Neural crest cell (in vitro differentiated cells): ENCODE data around the gene TBC1D8. TPM values are rescaled to one million over a fixed set of nuclear protein-coding genes. Genes with fewer than 3 reads are reported as not detected.

ENCODE experiments used
- DNase-seq: peaks from one replicate; pipeline ENCODE4 v3.0.0; 2021; ENCODE audit warnings: low read depth, mixed read lengths, low spot score
- H3K27ac Mint-ChIP-seq: one replicate; pipeline ENCODE4 v1.8.0; 2021; ENCODE audit warnings: mild to moderate bottlenecking, mixed read lengths; ENCODE audit not compliant: unreplicated experiment
- H3K27me3 Mint-ChIP-seq: 2 replicates; pipeline ENCODE4 v1.8.0; 2021; ENCODE audit warnings: low read depth, mild to moderate bottlenecking, mixed read lengths
- H3K36me3 Mint-ChIP-seq: 2 replicates; pipeline ENCODE4 v1.8.0; 2021; ENCODE audit warnings: low read depth, mild to moderate bottlenecking, mixed read lengths
- H3K4me1 Mint-ChIP-seq: 2 replicates; pipeline ENCODE4 v1.8.0; 2021; ENCODE audit warnings: mixed read lengths
- H3K4me3 Mint-ChIP-seq: one replicate; pipeline ENCODE4 v1.8.0; 2021; ENCODE audit warnings: mild to moderate bottlenecking, mixed read lengths
- H3K9me3 Mint-ChIP-seq: 2 replicates; pipeline ENCODE4 v1.8.0; 2021; ENCODE audit warnings: mixed read lengths
- total RNA-seq: library from RNA; stranded (reverse); gene quantifications from 2 replicates; pipeline ENCODE4 v1.2.1, GENCODE V29; 2021
- TF ChIP-seq, protein P1 (sequence below): fragments of 200-600 bp; sonication (generic); conservative IDR thresholded peaks from 2 replicates; pipeline ENCODE4 v1.5.0; 2021; ENCODE audit warnings: antibody characterized with exemption, mild to moderate bottlenecking

TBC1D8 gene
- total RNA-seq, 1 donor from 2014 or later = 7.8 TPM

DNA sequence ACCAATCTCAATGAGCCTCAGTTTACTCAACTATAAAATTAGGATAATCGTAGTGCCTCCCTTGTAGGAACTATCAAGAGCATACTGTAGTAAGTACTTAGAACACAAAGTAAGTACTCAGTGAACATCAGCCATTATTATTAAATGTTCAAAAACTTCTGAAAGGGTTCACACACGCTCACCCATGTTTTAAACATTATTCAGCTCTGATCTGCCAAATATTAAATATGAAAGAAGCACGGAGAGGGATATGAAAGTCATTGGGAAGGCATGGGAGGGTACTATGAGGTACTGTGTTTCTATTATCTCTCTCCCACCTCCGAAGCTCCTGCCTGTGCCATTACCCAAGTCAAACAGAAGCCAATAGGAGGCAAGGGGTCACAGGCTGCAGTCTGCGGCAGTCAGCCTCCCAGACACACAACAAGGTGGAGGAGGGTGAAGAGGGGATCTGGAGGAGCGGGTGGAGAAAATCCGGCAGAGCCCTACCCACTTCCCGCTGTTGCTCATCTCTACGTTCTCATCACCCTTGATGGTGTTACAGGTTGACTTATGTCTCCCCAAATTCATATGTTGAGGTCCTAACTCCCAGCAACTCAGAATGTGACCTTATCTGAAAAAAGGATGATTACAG, 2.0 kb upstream of the TBC1D8 start:
- peaks cover 25% of the 10 kb centered on the region for H3K4me1 Mint-ChIP-seq
- H3K27ac Mint-ChIP-seq = no peak overlapping the region
- no peak for DNase-seq
- H3K36me3 Mint-ChIP-seq = no peaks in the 10 kb centered on the region
- H3K27me3 Mint-ChIP-seq = peaks cover 55% of the 10 kb centered on the region
- TF ChIP-seq, protein P1, sequence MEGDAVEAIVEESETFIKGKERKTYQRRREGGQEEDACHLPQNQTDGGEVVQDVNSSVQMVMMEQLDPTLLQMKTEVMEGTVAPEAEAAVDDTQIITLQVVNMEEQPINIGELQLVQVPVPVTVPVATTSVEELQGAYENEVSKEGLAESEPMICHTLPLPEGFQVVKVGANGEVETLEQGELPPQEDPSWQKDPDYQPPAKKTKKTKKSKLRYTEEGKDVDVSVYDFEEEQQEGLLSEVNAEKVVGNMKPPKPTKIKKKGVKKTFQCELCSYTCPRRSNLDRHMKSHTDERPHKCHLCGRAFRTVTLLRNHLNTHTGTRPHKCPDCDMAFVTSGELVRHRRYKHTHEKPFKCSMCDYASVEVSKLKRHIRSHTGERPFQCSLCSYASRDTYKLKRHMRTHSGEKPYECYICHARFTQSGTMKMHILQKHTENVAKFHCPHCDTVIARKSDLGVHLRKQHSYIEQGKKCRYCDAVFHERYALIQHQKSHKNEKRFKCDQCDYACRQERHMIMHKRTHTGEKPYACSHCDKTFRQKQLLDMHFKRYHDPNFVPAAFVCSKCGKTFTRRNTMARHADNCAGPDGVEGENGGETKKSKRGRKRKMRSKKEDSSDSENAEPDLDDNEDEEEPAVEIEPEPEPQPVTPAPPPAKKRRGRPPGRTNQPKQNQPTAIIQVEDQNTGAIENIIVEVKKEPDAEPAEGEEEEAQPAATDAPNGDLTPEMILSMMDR = no peak
- H3K9me3 Mint-ChIP-seq = no peaks in the 10 kb centered on the region
- H3K4me3 Mint-ChIP-seq = peak overlapping the region; percentile 87

DNA sequence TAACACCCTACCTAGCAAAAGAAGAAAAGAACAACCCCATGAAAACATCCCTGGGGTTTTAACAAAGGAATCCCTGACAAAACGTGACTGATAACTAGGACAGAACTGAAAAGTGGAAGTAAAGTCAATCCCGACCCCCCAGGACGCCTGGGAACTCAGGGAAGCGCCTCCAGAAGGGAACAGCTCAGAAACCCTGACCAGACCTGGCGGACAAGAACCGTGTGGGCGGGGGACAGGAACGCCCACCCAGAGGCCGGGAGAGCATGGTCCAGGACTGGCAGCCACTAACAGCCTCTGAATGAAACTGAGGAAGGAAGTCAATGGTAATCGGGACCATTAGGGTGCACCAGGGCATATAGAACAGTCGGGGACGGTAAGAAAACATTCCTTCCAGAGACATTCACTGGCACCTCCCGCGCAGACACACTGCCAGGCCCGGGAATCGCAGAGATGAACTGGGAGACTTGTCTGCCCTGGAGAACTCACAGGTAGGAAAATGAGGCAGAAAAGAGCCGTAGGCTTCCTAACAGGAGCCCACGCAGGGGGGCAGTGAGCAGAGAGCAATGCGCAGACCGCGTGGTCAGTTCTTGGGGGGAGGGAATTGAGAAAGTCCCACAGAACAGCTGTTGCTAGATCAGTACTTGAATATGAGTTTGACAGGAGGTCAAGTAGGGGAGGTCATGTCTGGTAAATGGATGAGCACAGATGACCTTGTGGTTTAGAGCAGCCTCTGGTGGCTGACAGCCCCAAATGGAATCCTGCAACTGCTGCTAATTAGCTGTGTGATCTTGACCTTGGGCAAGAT, 1.3 kb upstream of the TBC1D8 start:
- TF ChIP-seq, protein P1 = peak; percentile 65
- H3K27me3 Mint-ChIP-seq = peaks cover 55% of the 10 kb centered on the region
- H3K4me1 Mint-ChIP-seq = peaks cover 25% of the 10 kb centered on the region
- no peaks in the 10 kb centered on the region for H3K9me3 Mint-ChIP-seq
- H3K27ac Mint-ChIP-seq = no peak overlapping the region
- peak overlapping the region; percentile 87 for H3K4me3 Mint-ChIP-seq
- H3K36me3 Mint-ChIP-seq = no peaks in the 10 kb centered on the region
- DNase-seq = no peak

DNA sequence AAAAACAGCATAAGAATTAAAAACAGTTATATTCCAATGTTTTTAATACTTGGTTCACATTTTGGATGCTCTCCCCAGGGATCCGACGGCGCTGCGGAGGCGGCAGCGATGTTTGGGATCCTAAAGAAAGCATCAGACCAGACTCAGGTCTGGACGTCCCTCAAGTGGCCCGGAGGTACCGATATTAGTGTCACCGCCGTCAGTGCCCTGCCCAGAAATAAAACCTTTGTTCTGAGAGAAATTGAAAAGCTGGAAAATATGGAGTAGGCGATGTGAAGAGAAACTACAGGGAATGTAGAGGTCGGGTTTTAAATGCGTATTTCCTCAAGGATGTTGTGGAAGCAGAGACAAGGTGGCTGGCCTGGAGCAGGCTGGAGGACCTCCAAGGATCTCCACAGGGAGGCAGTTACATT, 683 bp upstream of the TBC1D8 start:
- DNase-seq = no peak
- Mint-ChIP-seq H3K4me3 (peak overlapping the region; percentile 87), H3K27ac (no peak overlapping the region), H3K4me1 (peaks cover 25% of the 10 kb centered on the region), H3K9me3 (no peaks in the 10 kb centered on the region), H3K27me3 (peaks cover 56% of the 10 kb centered on the region), H3K36me3 (no peaks in the 10 kb centered on the region)
- TF ChIP-seq, protein P1 = no peak

DNA sequence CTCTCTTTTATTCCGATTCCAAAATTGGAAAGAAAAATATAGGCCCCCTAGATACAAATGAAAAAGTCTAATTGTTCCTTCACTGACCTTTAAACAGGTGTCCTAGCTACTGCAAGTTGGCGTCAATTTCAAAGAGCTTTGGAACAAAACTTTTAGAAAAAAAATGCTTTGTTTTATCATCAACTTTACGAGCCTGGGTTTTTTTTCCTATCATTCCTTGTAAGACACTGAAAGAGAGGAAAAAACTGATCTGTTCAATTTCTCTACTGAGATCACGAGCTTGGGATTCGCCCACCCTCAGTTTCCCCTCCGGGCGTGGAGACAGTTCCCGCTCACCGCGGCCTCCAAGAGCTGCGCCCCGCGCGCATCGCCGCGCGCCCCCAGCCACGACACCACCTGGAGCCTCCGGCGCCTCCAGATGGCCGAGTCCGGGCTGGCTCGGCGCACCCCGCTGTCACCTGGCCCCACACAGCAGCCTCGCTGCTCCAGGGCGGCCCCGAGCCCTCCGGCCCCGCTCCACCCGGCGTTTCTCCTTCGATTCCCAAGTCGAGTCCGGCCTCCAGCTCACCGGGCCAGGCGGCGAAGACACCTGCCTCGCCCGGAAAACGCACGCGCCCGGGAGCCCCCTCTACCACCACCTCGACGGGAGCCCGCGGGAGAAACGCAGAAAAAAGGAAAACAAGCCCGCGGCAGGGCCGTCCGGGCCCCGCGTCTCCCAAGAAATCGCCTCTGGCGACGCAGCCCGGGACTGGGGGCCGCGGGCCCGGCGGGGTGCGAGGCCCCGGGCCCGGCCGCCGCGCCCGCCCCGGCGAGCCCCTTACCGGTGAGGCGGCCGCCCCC, 656 bp downstream of the TBC1D8 start:
- Mint-ChIP-seq H3K4me1 (peaks cover 25% of the 10 kb centered on the region), H3K27ac (no peak overlapping the region), H3K9me3 (no peaks in the 10 kb centered on the region), H3K4me3 (peak overlapping the region; percentile 79), H3K36me3 (no peaks in the 10 kb centered on the region), H3K27me3 (peaks cover 57% of the 10 kb centered on the region)
- DNase-seq = peak; percentile 17
- TF ChIP-seq, protein P1 = no peak
